ENCODE measurements around the gene NADSYN1.

- TF ChIP-seq EZH2 (IDR thresholded peaks at IDR 0.05; ENCODE audit: borderline replicate concordance, insufficient read depth, low read length, poor library complexity, severe bottlenecking) (no peak), CTCF (IDR thresholded peaks at IDR 0.05; ENCODE audit: poor library complexity, severe bottlenecking) (no peak), POLR2AphosphoS5 (IDR thresholded peaks at IDR 0.05) (no peak), EP300 (conservative IDR thresholded peaks at IDR 0.05; ENCODE audit: poor library complexity, severe bottlenecking) (no peak)
These were observed 30.7 kb downstream of the NADSYN1 start for GRCh38 chr11:71483692-71484091.
